ENCODE data around the gene ASCL4.

DNA sequence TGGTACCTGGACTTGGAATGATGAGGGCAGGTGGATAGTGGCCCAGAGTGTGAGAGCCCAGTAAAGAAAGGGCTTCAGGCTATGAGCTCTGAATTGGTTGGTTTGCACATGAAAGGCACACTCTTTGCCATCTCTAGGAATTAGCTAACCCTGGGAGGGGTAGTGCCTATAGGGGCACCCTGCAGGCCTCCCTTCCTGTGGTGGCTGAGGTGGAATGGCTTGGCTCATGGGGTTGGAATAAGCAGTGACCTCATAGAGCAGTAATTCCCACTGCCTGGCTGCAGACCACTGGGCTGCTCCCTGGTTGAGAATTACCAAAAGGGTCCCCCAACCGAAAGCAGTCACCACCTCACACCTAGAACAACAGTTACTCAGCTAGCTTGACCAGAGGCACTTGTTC lies 42.7 kb downstream of the ASCL4 start:
- TF ChIP-seq EZH2 (IDR thresholded peaks at IDR 0.05; ENCODE audit: borderline replicate concordance, insufficient read depth, low read depth, low read length, poor library complexity, severe bottlenecking) = no peak
- TF ChIP-seq, protein P1, sequence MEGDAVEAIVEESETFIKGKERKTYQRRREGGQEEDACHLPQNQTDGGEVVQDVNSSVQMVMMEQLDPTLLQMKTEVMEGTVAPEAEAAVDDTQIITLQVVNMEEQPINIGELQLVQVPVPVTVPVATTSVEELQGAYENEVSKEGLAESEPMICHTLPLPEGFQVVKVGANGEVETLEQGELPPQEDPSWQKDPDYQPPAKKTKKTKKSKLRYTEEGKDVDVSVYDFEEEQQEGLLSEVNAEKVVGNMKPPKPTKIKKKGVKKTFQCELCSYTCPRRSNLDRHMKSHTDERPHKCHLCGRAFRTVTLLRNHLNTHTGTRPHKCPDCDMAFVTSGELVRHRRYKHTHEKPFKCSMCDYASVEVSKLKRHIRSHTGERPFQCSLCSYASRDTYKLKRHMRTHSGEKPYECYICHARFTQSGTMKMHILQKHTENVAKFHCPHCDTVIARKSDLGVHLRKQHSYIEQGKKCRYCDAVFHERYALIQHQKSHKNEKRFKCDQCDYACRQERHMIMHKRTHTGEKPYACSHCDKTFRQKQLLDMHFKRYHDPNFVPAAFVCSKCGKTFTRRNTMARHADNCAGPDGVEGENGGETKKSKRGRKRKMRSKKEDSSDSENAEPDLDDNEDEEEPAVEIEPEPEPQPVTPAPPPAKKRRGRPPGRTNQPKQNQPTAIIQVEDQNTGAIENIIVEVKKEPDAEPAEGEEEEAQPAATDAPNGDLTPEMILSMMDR (IDR thresholded peaks at IDR 0.05) = no peak

All from B cell (primary cell).